Measurements from ENCODE around the gene CREBZF. TPM values are rescaled to one million over a fixed set of nuclear protein-coding genes. Genes with fewer than 3 reads are reported as not detected.
"Not testable (repeated sequence)": the region's sequence is repeated elsewhere in the genome, so short reads cannot be mapped to it uniquely, and the experiment has no call there.

CREBZF gene
- total RNA-seq, 1 experiment from 2014 or later = 60.3 TPM

GRCh38 chr11:85658180-85658579, 6.7 kb downstream of the CREBZF start:
- ChIA-PET CTCF (no interaction called here), POLR2A (ENCODE audit: unreplicated experiment) (no interaction called here)
- intact Hi-C loops (cut with micrococcal nuclease; ENCODE audit: unreplicated experiment) = no loop called here
- TF ChIP-seq EZH2 (IDR thresholded peaks at IDR 0.05; ENCODE audit: low read depth) (no peak), CTCF (conservative IDR thresholded peaks at IDR 0.05) (no peak)
- H3K9me3 ChIP-seq (ENCODE audit: insufficient read depth, low read depth) = no peaks in the 10 kb centered on the region
- H3K27me3 ChIP-seq (ENCODE audit: insufficient read depth, low read depth) = no peaks in the 10 kb centered on the region
- H3K9me2 ChIP-seq (ENCODE audit: insufficient read depth) = no peaks in the 10 kb centered on the region
- peaks cover 51% of the 10 kb centered on the region for H3K4me1 ChIP-seq (replicated peaks; ENCODE audit: insufficient read depth)
- H3K4me2 ChIP-seq = no peak overlapping the region
- peaks cover 78% of the 10 kb centered on the region for H3K36me3 ChIP-seq (ENCODE audit: low read depth)
- BruUV-seq (replicated peaks) = no TSS peak
- H3F3A ChIP-seq (ENCODE audit: insufficient read depth, low read depth) = peaks cover 64% of the 10 kb centered on the region
- H3K79me2 ChIP-seq (ENCODE audit: low read depth) = peaks cover 74% of the 10 kb centered on the region
- no peak for DNase-seq
- no peak overlapping the region for H2AFZ ChIP-seq
- H4K20me1 ChIP-seq (ENCODE audit: insufficient read depth) = peaks cover 68% of the 10 kb centered on the region
- H3K4me3 ChIP-seq = no peak overlapping the region
- H3K27ac ChIP-seq = peak overlapping the region; percentile 3; the same call in 1 of the 2 replicates

- no peaks in the 10 kb centered on the region for H3K27me3 ChIP-seq (ENCODE audit: insufficient read depth, low read depth)
- H3K9me3 ChIP-seq (ENCODE audit: insufficient read depth, low read depth) = no peaks in the 10 kb centered on the region
- H3K27ac ChIP-seq = peak overlapping the region; percentile 20; the same call in 1 of the 2 replicates
- BruUV-seq (replicated peaks) = no TSS peak
- no peak overlapping the region for H3K4me3 ChIP-seq
- intact Hi-C loops (cut with micrococcal nuclease; ENCODE audit: unreplicated experiment) = no loop called here
- peaks cover 75% of the 10 kb centered on the region for H3F3A ChIP-seq (ENCODE audit: insufficient read depth, low read depth)
- H3K9me2 ChIP-seq (ENCODE audit: insufficient read depth) = no peaks in the 10 kb centered on the region
- TF ChIP-seq CTCF (conservative IDR thresholded peaks at IDR 0.05) (no peak), EZH2 (IDR thresholded peaks at IDR 0.05; ENCODE audit: low read depth) (no peak)
- H3K4me2 ChIP-seq = no peak overlapping the region
- peaks cover 54% of the 10 kb centered on the region for H4K20me1 ChIP-seq (ENCODE audit: insufficient read depth)
- peaks cover 44% of the 10 kb centered on the region for H3K4me1 ChIP-seq (replicated peaks; ENCODE audit: insufficient read depth)
- DNase-seq = no peak
- ChIA-PET CTCF (no interaction called here), POLR2A (ENCODE audit: unreplicated experiment) (interaction anchor here (0.5 kb wide), 1 partner anchor 975 kb away, joined by 4 read pairs; no protein-coding TSS in a partner anchor)
- peaks cover 60% of the 10 kb centered on the region for H3K79me2 ChIP-seq (ENCODE audit: low read depth)
- no peak overlapping the region for H2AFZ ChIP-seq
- H3K36me3 ChIP-seq (ENCODE audit: low read depth) = peaks cover 65% of the 10 kb centered on the region
Measured at GRCh38 chr11:85656777-85657176, 8.2 kb downstream of the CREBZF start.

- H3K4me3 ChIP-seq; intact Hi-C loops (cut with micrococcal nuclease; ENCODE audit: unreplicated experiment); H3K9me3 ChIP-seq (ENCODE audit: insufficient read depth, low read depth); H2AFZ ChIP-seq; BruUV-seq (replicated peaks); CTCF ChIA-PET; H3K9me2 ChIP-seq (ENCODE audit: insufficient read depth); H3K27ac ChIP-seq; H3K27me3 ChIP-seq (ENCODE audit: insufficient read depth, low read depth); H3K4me2 ChIP-seq: not testable (repeated sequence)
- Histone ChIP-seq H3K36me3 (ENCODE audit: low read depth) (peaks cover 47% of the 10 kb centered on the region), H3K4me1 (replicated peaks; ENCODE audit: insufficient read depth) (peaks cover 26% of the 10 kb centered on the region), H3K79me2 (ENCODE audit: low read depth) (peaks cover 48% of the 10 kb centered on the region), H4K20me1 (ENCODE audit: insufficient read depth) (peaks cover 30% of the 10 kb centered on the region), H3F3A (ENCODE audit: insufficient read depth, low read depth) (peaks cover 88% of the 10 kb centered on the region)
- POLR2A ChIA-PET (ENCODE audit: unreplicated experiment) = interaction anchor here (0.6 kb wide), 1 partner anchor 1305 kb away, joined by 4 read pairs; no protein-coding TSS in a partner anchor
- peak in 1 of 2 experiments; percentile 36 for DNase-seq
Measured at GRCh38 chr11:85654343-85654742, 10.6 kb downstream of the CREBZF start.
